B cell (primary cell): ENCODE measurements around the gene AGBL4.

ENCODE experiments used
- CTCF ChIP-seq: fragments of 200-600 bp; IDR thresholded peaks from one replicate; pipeline ENCODE4 v1.8.0; 2022; ENCODE audit warnings: antibody characterized with exemption, mild to moderate bottlenecking
- EZH2 ChIP-seq: IDR thresholded peaks from 2 replicates; pipeline ENCODE4 v1.6.1; 2012; ENCODE audit warnings: borderline replicate concordance, low read depth, mild to moderate bottlenecking, moderate library complexity, low read length; ENCODE audit not compliant: insufficient read depth, poor library complexity, severe bottlenecking

GRCh38 chr1:48917901-48918603 is 1105.7 kb downstream of the AGBL4 start:
- no peak for TF ChIP-seq CTCF
- no peak for TF ChIP-seq EZH2
